Measurements from ENCODE around the gene TRAPPC12.

TRAPPC12 gene

GRCh38 chr2:3457524-3458395, 78.3 kb downstream of the TRAPPC12 start:
- no peak for DNase-seq

- no peak for DNase-seq
Measured at GRCh38 chr2:3458396-3459184, 79.1 kb downstream of the TRAPPC12 start.

DNA sequence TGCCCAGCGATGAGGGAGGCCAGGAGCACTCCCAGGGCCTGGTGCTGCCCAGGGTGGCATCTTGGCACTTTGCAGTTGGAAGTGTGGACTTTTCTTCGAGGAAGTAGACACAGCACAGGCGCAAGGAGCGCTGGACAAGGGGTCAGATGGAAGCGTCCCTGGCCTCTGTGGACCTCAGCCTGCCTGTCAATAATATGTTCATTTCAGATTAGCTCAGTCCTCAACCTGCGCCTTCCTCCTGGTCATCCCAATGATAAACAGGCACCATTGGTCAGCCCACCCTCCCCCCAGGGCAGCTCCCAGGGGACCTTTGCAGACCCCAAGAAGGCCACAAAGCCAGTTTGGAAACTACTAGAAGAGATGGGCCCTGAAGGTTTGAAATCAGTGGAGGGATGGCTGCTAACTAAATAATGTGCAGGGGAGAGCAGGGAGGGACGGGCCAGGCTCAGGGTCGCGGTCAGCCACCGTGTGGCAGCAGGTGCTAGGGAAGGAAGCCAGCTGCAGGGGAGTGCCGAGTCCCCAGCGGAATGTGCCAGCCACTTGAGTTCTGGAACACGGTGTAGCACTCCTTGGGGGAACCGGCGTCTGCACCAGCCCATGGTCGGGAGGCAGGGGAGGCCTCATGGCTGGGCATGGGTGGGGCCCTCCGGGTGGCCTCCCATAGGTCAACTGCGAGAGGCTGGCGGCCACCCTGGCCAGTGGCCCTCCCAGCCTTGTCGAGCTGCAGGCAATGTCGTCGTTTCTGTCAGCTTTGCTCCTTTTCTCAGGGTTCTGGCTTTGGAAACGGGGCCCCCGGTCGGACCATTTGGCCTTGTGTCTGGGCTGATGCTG, 79.9 kb downstream of the TRAPPC12 start:
- no peak for DNase-seq

DNA sequence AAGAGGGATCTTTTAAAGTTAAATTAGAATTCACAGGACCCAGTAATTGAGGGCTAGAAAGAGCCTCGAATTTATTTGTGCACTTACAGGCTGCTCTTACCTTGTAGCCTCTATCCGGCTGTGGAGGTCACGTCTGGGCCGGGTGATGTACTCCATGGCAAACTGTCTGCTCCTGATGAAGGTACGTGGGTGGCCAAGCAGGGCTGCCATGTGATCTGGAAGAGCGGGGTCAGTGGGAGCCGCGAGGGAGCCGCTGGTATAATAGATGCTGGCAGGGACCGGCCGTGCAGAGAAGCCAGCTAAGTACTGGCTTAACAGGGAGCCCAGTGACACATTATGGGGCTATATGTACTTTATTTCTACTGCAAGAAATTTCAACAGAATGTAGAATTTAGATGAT, 80.7 kb downstream of the TRAPPC12 start:
- no peak for DNase-seq

GRCh38 chr2:3460831-3461800, 81.6 kb downstream of the TRAPPC12 start:
- no peak for DNase-seq

DNA sequence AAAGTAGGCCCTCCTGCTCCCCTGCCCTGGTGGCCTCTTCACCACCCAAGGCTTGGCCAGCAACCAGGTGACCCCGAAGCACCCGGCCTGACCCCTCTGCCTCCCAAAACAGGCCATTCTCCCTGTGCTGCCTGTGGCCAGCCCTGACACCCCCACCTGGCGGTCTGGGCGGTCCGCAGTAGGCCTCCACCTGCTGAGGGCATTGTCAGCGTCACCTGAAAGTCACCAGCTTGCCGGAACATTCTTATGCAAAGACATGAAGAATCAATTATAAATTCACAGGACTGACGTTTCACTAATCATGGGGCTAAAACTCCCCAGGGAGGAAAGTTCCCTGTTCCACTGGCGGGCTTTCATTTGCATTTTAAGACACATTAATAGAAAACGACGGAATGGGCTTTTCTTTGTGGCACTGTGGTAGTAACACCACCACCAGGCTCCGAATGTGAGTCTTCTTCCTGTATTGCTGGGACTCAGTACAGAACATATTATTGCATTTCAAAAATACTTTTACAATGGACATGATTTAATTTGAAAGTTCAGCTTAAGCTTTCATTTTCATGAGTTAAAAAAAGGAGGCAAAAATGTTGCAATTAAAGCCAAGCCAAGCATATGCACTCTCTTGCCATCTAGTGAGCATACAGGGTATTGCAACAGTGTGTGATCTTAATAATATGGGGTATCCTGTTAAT, 82.5 kb downstream of the TRAPPC12 start:
- no peak for DNase-seq

DNA sequence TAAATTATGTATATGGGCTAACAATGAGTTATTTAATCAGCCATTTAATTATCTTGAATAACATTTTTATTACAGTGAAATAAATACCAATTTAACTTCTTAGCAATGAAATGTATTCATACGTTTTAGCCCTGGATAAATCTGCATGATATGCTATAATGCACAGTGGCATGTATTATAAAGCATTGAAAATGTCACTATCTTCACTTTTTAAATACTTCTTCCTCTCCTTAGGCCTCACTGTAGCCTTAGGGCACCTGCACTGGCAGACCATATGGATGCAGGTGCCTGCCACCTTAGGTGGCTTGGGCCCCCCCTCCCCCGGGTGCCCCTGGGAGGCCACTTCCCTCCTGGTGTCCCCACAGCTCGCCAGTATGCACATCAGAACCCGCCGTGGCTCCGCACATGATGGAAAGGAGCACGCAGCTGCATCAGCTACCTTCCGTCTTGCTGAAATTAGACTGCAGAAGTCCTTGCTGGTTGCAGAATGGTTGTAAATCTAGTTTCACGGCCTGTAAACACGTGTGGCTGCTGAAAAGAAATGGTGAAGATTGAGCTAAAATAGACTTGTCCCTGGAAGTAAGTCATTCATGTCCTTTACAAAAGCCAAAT, 83.1 kb downstream of the TRAPPC12 start:
- no peak for DNase-seq

GRCh38 chr2:3463186-3463835, 83.8 kb downstream of the TRAPPC12 start:
- DNase-seq, result no peak

DNA sequence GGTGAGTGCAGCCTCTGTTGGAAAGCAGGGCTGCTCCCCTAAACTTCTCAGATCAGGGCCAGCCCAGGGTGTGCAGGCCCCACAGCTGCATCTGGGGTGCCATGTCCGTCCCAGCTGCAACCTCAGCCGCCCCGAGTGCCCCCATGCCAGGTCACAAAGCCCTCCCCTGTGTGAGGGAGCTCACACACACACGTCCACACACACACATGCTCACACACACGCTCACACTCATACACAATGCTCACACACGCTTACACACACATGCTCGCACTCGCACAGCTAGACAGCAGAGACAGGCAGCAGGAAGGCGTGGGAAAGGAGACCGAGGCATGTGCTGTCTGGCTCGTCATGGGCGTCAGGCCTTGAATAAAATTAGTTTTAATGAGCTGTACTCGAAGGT, 84.5 kb downstream of the TRAPPC12 start:
- DNase-seq, result no peak

DNA sequence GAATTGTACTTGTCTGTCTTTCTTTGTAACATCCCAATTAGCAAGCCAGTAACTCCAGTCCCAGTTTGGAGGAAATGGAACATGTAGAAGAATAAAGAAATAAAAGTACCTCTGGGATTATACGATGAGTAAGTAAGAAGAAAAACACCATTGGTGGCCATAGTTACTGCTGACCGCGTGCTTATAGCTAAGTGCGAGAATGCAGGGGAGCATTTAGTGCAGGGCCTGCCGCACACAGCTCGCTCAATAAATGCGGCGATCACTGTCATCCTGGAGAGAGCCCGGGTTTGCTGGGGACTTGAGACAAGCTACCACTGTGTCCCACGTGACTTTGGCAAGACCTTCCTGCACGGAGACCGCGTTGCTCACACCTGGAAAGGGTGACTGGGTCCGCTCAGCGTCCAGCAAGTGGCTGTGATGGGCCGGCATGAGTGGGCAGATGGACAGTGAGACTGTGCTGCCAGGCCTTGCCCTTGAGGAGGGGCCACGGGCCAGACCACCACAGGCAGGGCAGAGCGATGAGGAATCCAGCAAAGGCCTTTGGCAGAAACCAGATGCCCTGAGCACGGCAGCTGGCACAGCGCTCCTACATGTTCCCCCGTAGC, 85.0 kb downstream of the TRAPPC12 start:
- no peak for DNase-seq

DNA sequence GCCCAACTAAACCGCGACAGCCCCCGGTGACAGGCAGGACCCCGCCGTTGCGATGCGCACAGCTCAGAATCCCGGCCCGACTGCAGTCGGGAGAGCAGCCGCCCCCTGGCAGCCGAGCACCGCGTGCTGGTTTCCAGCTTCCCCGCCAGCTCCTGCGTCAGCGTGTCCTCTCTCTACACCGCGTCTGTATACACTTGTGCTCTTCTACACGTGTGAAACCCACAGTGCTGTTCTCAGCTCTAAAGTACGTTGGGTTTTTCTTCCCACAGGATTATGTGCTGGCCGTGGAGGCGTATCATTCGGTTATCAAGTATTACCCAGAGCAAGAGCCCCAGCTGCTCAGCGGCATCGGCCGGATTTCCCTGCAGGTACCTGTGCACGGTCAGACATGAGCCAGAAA, 85.8 kb downstream of the TRAPPC12 start:
- no peak for DNase-seq

DNA sequence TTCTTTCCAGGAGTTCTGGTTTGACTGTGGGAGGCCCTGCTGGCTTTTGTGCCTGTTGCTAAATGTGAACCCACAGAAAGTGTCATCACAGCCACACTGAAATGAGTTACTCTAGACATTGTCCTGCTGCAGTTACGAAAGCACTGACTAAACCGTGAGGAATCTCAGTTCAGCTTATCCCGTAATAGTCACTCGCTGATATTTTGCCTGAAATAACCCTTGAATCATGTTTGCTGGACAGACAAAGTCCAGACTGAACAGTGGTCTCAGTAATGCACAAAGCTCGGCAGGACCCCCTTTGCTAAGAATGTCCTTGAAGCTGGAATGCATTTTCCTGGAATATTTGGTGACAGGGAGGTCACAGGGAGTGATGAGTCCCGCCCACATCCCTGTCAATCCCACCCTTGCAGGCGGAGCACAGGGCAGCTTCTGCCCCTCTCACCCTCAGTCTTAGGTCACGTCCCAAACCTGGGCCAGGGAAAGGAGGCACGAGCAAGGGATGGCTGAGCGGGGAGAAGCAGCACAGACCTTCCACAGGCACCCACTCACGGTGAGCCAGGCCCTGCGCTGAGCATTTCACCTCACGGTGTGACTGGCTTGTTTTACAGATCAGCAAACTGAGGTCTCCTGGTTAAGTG, 86.5 kb downstream of the TRAPPC12 start:
- no peak for DNase-seq

GRCh38 chr2:3466482-3466863, 87.0 kb downstream of the TRAPPC12 start:
- no peak for DNase-seq

- DNase-seq, result no peak
Measured at GRCh38 chr2:3466966-3467365, 87.5 kb downstream of the TRAPPC12 start.

DNA sequence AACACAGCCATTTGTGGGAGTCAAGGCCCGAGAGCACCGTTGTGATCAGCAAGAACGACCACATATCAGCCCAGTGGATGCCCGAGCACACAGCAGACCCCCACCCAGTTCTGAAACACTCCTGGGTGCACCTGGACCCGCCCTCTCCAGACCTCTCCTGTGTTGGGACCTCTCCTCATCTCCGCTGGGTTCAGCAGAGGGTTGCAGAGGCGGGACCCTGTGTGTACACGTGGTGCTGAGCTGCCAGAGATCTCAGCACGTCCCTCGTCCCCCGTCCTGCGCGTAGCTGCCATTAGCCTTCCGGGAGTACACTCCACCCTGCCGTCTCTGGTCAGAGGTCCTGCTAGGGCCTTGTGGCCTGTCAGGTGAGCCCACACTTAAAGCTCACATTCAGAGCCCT, 88.2 kb downstream of the TRAPPC12 start:
- no peak for DNase-seq

GRCh38 chr2:3468296-3468988, 88.9 kb downstream of the TRAPPC12 start:
- DNase-seq, result no peak

GRCh38 chr2:3469486-3469885, 90.0 kb downstream of the TRAPPC12 start:
- no peak for DNase-seq

DNA sequence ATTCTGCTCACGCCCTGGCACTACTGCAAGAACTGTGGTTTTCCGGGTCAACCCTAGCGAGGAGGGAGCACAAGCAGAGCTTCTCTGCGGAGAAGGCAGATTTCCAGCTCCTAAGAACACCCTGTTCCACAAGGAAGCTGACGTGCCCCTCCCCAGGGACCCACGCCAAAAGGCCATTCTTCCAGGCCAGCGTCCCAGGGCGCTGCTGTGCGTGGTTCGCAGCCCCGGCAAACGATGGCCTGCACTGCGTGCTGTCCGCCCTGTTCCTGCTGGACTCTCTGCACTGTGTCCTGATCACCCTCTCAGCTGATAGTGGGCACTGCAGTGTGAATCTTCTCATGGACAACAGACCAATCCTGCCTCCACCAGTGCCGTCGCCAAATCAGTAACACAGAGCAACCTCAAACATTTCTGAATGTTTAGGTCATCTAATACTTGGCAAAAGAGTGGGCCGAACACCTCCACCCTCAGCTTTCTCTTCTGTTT, 90.7 kb downstream of the TRAPPC12 start:
- DNase-seq, result no peak
